GM19193 (cell line): ENCODE measurements around the gene KRTAP4-6.
"Not testable (repeated sequence)": the region's sequence is repeated elsewhere in the genome, so short reads cannot be mapped to it uniquely, and the experiment has no call there.

Experiments used
- POLR2A ChIP-seq: IDR thresholded peaks from 4 replicates; pipeline ENCODE4 v1.6.1; 2011; ENCODE audit not compliant: insufficient read depth, insufficient read length; ENCODE audit errors: extremely low read depth

Gene KRTAP4-6

DNA sequence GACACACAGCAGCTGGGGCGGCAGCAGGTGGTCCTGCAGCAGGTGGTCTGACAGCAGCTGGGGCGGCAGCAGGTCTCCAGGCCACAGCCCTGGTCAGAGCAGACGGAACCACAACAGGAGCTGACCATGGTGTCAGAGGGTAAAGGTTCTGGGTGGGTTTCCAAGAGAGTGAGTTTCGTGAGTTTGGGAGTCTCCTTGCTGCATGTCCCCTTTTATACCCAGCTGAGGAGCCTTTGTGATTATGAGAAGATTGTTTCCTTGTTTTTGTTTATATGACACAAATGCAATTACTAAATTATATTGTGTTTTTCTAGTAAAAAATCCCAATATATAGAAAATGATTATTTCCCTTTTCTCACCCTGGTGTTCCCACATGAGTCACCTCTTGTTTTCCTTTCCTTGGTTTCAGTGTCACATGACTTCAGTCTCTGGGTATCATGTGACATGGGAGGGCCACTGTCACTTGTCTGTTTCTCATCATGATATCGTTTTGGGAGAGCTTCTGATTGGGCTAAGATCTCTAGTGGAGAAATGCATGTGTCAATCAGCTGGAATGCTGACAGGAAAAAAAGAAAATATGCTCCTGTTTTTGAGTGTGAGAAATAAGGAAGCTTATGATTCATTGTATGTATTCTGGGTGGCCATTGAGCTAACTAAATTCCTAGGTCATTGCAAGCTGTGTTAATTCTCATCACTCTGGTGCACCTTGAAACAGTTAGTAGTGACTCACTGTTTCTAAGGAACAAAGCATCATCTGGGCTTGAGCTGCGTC lies at the start of gene KRTAP4-6:
Gene KRTAP4-6, minus strand, starts transcription at position 185 of the 772 bp plus-strand sequence. Its CDS starts 57 bp downstream, at position 128.
- TF ChIP-seq POLR2A, result no peak

DNA sequence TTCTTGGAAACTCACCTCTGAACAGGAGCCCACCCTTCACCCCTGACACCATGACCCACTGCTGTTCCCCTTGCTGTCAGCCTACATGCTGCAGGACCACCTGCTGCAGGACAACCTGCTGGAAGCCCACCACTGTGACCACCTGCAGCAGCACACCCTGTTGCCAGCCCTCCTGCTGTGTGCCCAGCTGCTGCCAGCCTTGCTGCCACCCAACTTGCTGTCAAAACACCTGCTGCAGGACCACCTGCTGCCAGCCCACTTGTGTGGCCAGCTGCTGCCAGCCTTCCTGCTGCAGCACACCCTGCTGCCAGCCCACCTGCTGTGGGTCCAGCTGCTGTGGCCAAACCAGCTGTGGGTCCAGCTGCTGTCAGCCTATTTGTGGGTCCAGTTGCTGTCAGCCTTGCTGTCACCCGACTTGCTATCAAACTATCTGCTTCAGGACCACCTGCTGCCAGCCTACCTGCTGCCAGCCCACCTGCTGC lies 49.5 kb upstream of the KRTAP4-6 start, which contains the start of gene KRTAP9-1:
Gene KRTAP9-1, plus strand, starts transcription at position 51 of the 482 bp plus-strand sequence. Its CDS starts 0 bp downstream, at position 51.
- TF ChIP-seq POLR2A, result not testable (repeated sequence)

DNA sequence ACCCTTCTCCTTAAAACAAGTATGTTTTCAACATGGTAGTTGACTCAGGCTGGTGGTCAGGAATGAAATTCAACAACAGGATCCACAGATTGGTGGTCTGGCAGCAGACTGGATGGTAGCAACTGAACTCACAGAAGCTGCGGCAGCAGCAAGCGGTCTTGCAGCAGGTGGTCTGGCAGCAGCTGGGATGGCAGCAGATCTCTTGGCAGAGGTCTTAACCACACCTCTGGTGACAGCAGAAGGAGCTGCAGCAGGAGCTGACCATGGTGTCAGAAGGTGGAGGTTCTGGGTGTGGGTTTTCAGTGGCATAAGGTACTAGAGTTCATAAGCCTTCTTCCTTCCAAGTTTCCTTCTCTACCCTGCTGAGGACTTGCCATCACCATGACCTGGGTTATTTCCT lies 46.5 kb upstream of the KRTAP4-6 start:
- TF ChIP-seq POLR2A, result no peak

DNA sequence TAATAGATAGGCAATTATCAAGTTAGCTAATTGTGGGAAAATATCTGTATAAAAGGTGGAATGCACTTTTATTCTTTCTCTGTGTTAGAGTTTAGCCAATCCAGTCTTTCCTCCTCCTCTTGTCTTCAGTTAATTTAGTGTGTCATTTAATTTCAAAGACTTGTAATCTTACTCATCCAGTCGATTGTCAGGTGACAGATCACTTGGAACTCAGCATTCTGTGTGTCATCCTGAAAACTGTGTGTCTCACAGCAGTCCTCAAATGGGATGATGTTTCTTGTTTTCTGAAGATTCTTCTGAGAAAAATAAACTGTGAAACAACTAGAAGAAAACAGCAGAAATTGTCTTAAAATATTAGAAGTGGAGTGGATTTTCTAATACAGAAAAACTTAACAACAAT lies 44.7 kb upstream of the KRTAP4-6 start:
- no peak for TF ChIP-seq POLR2A

DNA sequence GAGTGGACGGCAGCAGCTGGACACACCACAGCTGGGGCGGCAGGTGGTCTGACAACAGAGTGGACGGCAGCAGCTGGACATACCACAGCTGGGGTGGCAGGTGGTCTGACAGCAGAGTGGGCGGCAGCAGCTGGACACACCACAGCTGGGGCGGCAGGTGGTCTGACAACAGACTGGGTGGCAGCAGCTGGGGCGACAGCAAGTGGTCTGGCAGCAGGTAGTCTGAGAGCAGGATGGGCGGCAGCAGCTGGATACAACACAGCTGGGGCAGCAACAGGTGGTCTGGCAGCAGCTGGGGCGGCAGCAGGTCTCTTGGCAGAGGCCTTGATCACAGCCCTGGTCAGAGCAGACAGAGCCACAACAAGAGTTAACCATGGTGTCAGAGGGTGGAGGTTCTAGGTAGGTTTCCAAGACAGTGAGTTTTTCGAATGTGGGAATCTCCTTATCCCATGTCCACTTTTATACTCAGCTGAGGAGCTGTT lies 44.2 kb upstream of the KRTAP4-6 start, which contains the start of gene KRTAP4-1:
Gene KRTAP4-1, minus strand, starts transcription at position 432 of the 482 bp plus-strand sequence. Its CDS starts 57 bp downstream, at position 375.
- TF ChIP-seq POLR2A, result no peak

DNA sequence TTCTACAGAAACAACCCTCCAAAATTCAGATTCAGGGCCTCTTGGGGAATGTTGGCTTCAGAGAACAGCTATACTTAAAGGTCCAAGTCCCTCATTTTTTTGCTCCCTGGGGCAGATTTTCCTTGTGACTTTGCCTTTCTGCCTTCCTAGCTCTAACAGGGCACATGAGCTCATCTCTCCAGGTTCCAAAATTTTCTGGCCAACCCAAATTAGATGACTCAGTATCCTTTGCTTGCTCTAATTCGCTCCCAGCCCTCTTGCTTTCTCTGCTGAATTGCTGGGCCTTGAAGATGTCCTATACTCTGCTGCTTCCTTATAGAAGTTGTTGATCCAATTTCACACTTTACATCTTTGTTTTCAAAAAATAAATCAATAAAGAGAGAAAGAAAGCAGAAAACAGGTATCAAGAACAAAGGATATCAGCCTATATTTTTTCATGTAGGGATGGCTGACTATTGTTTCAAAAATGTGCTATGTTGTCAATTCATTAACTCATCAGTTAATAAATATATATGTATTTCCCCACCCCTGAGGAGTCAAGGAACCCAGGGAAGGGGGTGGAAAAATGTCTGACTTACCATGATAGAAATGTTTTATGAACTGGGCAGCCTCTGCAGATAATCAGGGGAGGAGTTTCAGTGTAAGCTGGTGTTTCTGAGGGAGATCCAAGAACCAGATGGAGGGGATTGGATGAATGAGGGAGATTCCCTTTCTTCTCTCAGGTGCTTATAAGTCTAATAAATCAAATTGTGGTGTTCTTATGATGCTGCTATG lies 38.7 kb upstream of the KRTAP4-6 start:
- TF ChIP-seq POLR2A, result no peak

DNA sequence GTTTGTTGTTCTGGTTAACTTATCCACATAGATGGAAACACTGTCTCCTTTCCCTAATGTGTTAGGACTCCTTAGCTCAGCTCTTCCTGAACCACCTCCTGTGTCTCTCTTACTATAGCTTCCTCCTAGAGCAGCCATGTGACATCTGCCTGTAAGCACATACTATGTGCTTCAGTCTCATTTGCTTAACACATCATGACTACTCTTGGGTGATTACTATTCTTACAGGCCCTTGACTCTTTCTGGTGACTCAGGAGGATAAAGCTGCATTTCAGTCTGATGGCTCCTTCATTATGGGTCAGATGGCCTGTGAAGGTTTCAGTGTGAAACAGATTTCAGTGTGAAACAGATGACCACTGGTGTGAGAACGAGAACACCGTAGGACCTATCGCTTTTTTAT lies 38.0 kb upstream of the KRTAP4-6 start:
- no peak for TF ChIP-seq POLR2A

DNA sequence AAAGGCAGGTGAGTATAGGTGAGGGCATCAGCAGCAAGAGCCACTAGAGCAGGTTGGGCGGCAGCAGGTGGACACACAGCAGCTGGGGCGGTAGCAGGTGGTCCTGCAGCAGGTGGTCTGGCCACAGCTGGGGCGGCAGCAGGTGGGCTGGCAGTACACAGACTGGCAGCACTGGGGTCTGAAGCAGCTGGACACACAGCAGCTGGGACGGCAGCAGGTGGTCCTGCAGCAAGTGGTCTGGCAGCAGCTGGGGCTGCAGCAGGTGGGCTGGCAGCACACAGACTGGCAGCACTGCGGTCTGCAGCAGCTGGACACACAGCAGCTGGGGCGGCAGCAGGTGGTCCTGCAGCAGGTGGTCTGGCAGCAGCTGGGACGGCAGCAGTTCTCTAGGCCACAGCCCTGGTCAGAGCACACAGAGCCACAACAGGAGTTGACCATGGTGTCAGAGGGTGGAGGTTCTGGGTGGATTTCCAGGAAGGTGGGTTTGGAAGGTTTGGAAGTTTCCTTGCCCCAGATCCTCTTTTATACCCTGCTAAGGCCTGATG lies 37.5 kb upstream of the KRTAP4-6 start, which contains the start of gene KRTAP4-2:
Gene KRTAP4-2, minus strand, starts transcription at position 495 of the 545 bp plus-strand sequence. Its CDS starts 57 bp downstream, at position 438.
- TF ChIP-seq POLR2A, result no peak

DNA sequence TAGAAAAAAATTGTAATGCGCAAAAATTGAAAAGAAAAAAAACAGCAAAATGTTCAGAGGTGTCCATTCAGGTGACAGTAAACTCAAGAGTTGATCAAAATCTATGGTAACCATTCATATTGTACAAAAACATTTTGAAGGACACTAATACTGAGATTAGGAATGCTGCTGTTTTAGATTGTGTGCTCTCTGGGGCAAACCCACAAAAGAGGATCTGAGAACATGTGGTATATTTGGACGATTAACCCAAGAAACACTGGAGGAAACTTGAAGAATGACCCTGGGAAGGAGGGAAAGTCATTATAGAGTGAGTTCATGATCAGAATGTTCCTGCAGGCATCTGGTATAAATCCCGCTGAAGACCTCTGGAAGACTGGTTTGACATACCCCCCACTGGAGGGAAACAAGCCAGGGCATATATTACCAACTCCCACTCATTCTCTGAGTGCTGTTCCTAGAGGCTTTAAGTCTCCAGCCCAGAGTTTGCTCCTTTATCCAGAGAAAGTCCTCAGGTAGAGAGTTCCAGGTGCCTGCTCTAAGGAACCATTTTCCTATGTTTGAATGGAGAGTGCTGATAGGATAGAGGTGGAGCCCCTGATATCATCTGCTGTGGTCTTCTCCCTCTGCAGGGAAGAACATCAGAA lies 36.5 kb upstream of the KRTAP4-6 start:
- no peak for TF ChIP-seq POLR2A

DNA sequence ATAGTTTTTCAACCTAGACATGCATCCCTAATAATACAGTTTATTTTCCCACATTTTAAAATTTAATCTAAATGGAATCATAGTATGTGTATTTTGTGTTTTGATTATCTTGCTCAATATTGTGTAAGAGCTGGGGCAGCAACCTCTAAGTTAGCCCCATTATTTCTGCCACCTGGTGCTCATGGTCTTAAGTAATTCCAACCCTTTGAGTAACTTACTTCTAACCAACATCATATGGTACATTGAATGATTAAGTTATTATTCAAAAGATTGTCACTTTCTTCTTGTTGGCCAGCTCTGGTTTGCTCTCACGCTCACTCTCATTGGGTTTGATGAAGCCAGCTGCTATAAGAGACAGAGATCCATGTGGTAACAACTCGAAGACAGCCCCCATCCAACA lies 31.5 kb upstream of the KRTAP4-6 start:
- TF ChIP-seq POLR2A, result no peak

DNA sequence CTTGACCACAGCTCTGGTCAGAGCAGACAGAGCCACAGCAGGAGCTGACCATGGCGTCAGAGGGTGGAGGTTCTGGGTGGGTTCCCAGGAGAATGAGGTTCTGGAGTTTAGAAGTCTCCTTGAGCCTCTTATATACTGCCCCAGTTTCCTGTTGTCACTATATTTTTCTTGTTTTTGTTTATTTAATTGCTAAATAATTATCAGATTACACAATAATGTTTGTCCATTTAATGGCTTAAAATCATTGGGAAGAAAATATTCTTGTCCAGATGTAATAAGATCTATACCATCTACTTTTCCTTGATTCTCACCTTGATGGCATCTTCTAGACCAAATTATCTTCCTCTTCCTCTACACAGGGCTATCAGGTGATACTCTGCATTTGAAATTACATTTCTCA lies 27.8 kb upstream of the KRTAP4-6 start, which contains the start of gene KRTAP4-3:
Gene KRTAP4-3, minus strand, starts transcription at position 101 of the 400 bp plus-strand sequence. Its CDS starts 49 bp downstream, at position 52.
- no peak for TF ChIP-seq POLR2A

DNA sequence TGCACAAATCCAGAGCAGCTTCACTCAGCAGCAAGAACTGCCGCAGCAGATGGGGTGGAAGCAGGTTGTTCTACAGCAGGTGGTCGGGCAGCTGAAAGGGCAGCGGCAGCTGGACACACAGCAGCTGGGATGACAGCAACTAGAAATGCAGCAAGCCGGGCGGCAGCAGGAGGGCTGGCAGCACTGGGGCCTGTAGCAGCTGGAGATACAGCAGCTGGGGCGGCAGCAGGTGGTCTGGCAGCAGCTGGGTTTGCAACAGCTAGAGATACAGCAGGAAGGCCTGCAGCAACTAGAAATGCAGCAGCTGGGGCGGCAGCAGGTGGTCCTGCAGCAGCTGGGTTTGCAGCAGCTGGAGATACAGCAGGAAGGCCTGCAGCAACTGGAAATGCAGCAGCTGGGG lies 27.2 kb upstream of the KRTAP4-6 start:
- no peak for TF ChIP-seq POLR2A

DNA sequence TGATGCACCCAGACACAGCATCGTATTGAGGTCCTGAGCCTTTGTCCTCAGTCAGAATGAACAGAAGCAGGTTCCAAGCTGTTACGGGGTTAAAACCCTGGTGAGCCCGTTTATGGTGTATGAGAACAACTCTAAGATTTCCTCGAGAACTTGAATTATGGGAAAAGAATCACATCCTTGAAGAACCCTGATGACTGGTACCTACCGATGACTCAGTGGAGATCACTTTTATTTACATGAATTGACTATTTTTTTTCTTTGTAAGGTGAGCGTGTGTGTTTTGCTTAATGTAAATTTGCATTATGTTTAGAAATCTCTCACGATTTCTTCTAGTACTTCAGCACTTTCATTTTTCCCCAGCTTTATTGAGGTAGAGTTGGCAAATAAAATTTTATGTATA lies 23.5 kb upstream of the KRTAP4-6 start:
- TF ChIP-seq POLR2A, result no peak

DNA sequence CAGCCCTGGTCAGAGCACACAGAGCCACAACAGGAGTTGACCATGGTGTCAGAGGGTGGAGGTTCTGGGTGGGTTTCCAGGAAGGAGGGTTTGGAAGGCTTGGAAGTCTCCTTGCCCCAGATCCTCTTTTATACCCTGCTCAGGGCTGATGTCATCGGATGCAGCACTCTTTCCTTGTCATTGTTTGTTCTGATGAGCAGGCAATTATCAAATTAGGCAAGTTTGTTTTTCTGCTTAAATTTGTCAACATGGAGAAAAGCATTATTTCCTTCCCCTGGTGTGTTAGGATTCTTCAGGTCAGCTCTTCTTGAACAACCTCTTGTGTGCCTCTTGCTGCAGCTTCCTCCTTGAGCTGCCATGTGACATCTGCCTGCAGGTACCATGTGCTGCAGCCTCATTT lies 20.3 kb upstream of the KRTAP4-6 start, which contains the start of gene KRTAP4-4:
Gene KRTAP4-4, minus strand, starts transcription at position 101 of the 400 bp plus-strand sequence. Its CDS starts 57 bp downstream, at position 44.
- TF ChIP-seq POLR2A, result no peak

DNA sequence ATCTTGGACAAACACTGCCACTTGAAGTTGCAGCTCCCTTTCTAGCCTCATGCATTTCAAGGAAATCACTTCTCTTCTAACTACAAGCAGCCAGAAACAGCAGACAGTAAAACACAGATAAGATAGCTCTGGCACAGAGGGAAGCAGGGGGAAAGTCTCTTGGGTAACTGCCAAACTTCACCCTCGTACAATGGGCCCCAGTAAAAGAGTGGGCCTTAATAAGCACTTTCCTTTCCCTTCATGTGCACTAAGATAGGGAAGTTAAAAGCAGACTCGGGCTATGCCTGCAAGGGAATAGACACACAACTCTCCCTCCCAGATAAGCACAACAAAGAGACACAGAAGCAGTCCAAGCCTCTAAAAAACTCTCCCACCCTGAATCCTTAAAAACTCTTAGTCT lies 13.5 kb upstream of the KRTAP4-6 start:
- no peak for TF ChIP-seq POLR2A

DNA sequence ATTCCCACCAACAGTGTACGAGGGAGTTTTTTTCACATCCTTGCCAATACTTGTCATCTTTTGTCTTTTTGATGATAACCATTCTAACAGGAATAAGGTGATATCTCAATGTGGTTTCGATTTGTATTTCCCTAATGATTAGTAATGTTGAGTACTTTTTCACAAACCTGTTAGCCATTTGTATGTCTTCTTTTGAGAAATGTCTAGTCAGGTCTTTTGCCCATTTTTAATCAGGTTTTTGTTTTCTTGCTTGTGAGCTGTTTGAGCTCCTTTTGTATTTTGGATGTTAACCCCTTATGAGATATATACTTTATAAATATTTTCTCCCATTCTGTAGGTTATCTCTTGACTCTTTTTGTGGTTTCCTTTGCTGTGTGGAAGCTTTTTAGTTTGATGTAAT lies 11.2 kb upstream of the KRTAP4-6 start:
- TF ChIP-seq POLR2A, result no peak
